OCI-LY1 (cell line): ENCODE data around the gene NCF4.

Experiments
- H2AFZ ChIP-seq: fragments of 200-600 bp; sonication (generic), shearing (Covaris generic); 2 replicates; pipeline ENCODE4 v1.6.0; 2014; ENCODE audit warnings: antibody characterized with exemption, mild to moderate bottlenecking, low read length
- H3F3A ChIP-seq: fragments of 200-600 bp; sonication (generic), shearing (Covaris generic); 2 replicates; pipeline ENCODE4 v1.6.0; 2014; ENCODE audit warnings: mild to moderate bottlenecking, antibody characterized with exemption, low read length, moderate library complexity; ENCODE audit not compliant: insufficient read depth
- H3K27ac ChIP-seq: fragments of 200-600 bp; sonication (generic); 2 replicates; pipeline ENCODE4 v1.5.1; 2014; ENCODE audit warnings: low read length, mixed run types, mild to moderate bottlenecking, low read depth; ENCODE audit not compliant: poor library complexity, severe bottlenecking
- H3K27me3 ChIP-seq: fragments of 200-600 bp; sonication (generic); 2 replicates; pipeline ENCODE4 v1.6.0; 2014; ENCODE audit warnings: antibody characterized with exemption, mild to moderate bottlenecking, low read length, moderate library complexity; ENCODE audit not compliant: insufficient read depth
- H3K36me3 ChIP-seq: fragments of 200-600 bp; sonication (generic); 2 replicates; pipeline ENCODE4 v1.6.1; 2014; ENCODE audit warnings: mild to moderate bottlenecking, antibody characterized with exemption, low read length, moderate library complexity, mixed read lengths; ENCODE audit not compliant: insufficient read depth
- H3K4me1 ChIP-seq: fragments of 200-600 bp; sonication (generic); 2 replicates; pipeline ENCODE4 v1.5.1; 2014; ENCODE audit warnings: mild to moderate bottlenecking, low read length, moderate library complexity; ENCODE audit not compliant: insufficient read depth, severe bottlenecking
- H3K4me2 ChIP-seq: fragments of 200-600 bp; sonication (generic), shearing (Covaris generic); 2 replicates; pipeline ENCODE4 v1.6.1; 2014; ENCODE audit warnings: low read length
- H3K4me3 ChIP-seq: fragments of 200-600 bp; sonication (generic); 2 replicates; pipeline ENCODE4 v1.5.1; 2014; ENCODE audit warnings: low read length, low read depth, mild to moderate bottlenecking, mixed read lengths; ENCODE audit not compliant: poor library complexity, severe bottlenecking
- H3K79me2 ChIP-seq: fragments of 200-600 bp; shearing (Covaris generic); 2 replicates; pipeline ENCODE4 v1.6.1; 2016; ENCODE audit warnings: mixed run types, low read length, mixed read lengths; ENCODE audit not compliant: insufficient read depth
- H3K9ac ChIP-seq: fragments of 200-600 bp; sonication (generic), shearing (Covaris generic); 2 replicates; pipeline ENCODE4 v1.6.1; 2014; ENCODE audit warnings: mild to moderate bottlenecking, low read length, mixed read lengths
- H3K9me2 ChIP-seq: fragments of 200-600 bp; sonication (generic), shearing (Covaris generic); 2 replicates; pipeline ENCODE4 v1.6.1; 2014; ENCODE audit warnings: low read depth, mild to moderate bottlenecking, low read length, mixed read lengths
- H3K9me3 ChIP-seq: fragments of 200-600 bp; shearing (Covaris generic); 2 replicates; pipeline ENCODE4 v1.6.1; 2014; ENCODE audit warnings: low read length, mixed read lengths
- H4K20me1 ChIP-seq: fragments of 200-600 bp; sonication (generic), shearing (Covaris generic); 2 replicates; pipeline ENCODE4 v1.6.0; 2016; ENCODE audit warnings: mild to moderate bottlenecking, low read length; ENCODE audit not compliant: insufficient read depth
- EZH2 ChIP-seq: fragments of 200-600 bp; sonication (generic), shearing (Covaris generic); IDR thresholded peaks from 2 replicates; pipeline ENCODE4 v1.8.0; 2017; ENCODE audit warnings: borderline replicate concordance, mixed run types, mild to moderate bottlenecking, antibody characterized with exemption, low read length, moderate library complexity, mixed read lengths
- TF ChIP-seq, protein P1 (sequence below): fragments of 200-600 bp; sonication (generic), shearing (Covaris generic); IDR thresholded peaks from 2 replicates; pipeline ENCODE4 v1.5.1; 2017; ENCODE audit warnings: mild to moderate bottlenecking, antibody characterized with exemption, low read length, moderate library complexity, mixed read lengths

NCF4 gene

DNA sequence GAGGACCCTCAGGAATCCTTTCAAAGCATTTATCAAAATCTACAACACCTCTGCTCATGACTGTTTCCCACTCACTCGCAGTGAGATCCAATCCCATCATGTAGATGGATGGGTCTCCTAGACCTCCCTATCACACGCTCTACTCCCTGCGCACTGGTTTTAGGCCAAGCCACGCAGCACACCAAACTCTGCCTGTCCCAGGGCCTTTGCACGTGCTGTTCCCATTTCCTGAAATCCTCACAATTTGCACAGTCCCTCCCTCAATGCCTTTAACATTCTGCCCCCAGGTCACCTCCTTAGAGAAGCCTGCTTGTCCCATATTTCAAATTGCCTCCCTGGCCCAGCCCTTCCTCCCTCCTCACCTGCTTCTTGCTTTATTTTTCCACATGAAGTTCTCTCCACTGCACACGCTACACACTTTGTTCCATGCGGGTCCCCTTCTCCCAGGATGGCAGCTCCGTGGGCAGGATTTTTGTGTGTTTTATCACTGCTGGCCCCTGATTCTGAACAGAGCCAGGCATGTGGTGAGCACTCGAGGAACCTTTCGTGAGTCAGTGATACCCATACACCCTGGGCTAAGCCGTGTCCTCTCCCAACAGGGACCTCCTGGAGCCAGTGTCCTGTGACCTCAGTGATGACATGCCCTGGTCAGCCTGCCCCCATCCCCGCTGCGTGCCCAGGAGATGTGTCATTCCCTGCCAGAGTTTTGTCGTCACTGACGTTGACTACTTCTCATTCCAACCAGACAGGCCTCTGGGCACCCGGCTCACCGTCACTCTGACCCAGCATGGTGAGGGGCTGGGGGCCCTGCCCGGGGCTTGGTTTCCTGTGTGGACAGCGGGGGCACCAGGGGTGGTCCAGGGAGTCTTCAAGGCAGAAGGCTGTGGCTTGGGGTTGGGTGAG lies 64.8 kb downstream of the NCF4 start:
- H3K4me3 ChIP-seq: no peak overlapping the region
- H3F3A ChIP-seq: no peaks in the 10 kb centered on the region
- H3K9ac ChIP-seq: no peak overlapping the region
- no peak for TF ChIP-seq EZH2
- TF ChIP-seq, protein P1, sequence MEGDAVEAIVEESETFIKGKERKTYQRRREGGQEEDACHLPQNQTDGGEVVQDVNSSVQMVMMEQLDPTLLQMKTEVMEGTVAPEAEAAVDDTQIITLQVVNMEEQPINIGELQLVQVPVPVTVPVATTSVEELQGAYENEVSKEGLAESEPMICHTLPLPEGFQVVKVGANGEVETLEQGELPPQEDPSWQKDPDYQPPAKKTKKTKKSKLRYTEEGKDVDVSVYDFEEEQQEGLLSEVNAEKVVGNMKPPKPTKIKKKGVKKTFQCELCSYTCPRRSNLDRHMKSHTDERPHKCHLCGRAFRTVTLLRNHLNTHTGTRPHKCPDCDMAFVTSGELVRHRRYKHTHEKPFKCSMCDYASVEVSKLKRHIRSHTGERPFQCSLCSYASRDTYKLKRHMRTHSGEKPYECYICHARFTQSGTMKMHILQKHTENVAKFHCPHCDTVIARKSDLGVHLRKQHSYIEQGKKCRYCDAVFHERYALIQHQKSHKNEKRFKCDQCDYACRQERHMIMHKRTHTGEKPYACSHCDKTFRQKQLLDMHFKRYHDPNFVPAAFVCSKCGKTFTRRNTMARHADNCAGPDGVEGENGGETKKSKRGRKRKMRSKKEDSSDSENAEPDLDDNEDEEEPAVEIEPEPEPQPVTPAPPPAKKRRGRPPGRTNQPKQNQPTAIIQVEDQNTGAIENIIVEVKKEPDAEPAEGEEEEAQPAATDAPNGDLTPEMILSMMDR: no peak
- no peaks in the 10 kb centered on the region for H3K4me1 ChIP-seq
- H3K27ac ChIP-seq: no peak overlapping the region
- H3K9me2 ChIP-seq: no peaks in the 10 kb centered on the region
- no peak overlapping the region for H3K4me2 ChIP-seq
- no peaks in the 10 kb centered on the region for H4K20me1 ChIP-seq
- H3K9me3 ChIP-seq: no peaks in the 10 kb centered on the region
- no peak overlapping the region for H2AFZ ChIP-seq
- H3K36me3 ChIP-seq: no peaks in the 10 kb centered on the region
- no peaks in the 10 kb centered on the region for H3K79me2 ChIP-seq
- H3K27me3 ChIP-seq: 0 out of 2 replicates have a peak, but pooled peaks cover 9% of the 10 kb centered on the region

DNA sequence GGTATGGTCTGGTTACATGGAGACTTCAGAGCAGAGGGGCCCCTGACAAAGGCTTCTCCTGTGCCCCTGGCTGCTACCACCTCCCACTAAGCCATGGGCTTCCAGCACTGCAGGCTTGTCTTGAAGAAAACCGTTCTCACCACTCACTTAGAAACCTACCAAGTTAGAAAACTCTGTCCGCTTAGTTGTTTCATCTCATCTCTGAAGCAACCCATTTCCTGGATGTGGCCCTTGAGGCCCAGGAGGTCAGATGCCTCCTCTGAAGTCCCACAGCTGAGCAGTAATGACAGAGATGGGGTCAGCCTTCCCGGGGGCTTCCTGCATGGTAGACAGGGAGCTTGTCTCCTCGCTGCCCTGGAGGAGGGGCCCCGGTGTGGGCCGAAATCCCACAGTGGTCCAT lies 65.5 kb downstream of the NCF4 start:
- H3K27me3 ChIP-seq: 0 out of 2 replicates have a peak, but pooled peaks cover 9% of the 10 kb centered on the region
- no peaks in the 10 kb centered on the region for H3K9me3 ChIP-seq
- H3K4me3 ChIP-seq: no peak overlapping the region
- H3K36me3 ChIP-seq: no peaks in the 10 kb centered on the region
- H4K20me1 ChIP-seq: no peaks in the 10 kb centered on the region
- no peaks in the 10 kb centered on the region for H3F3A ChIP-seq
- H3K4me2 ChIP-seq: no peak overlapping the region
- H3K9ac ChIP-seq: no peak overlapping the region
- H3K79me2 ChIP-seq: no peaks in the 10 kb centered on the region
- no peak overlapping the region for H2AFZ ChIP-seq
- H3K9me2 ChIP-seq: no peaks in the 10 kb centered on the region
- H3K27ac ChIP-seq: no peak overlapping the region
- no peaks in the 10 kb centered on the region for H3K4me1 ChIP-seq
- TF ChIP-seq, protein P1: no peak
- TF ChIP-seq EZH2: no peak

DNA sequence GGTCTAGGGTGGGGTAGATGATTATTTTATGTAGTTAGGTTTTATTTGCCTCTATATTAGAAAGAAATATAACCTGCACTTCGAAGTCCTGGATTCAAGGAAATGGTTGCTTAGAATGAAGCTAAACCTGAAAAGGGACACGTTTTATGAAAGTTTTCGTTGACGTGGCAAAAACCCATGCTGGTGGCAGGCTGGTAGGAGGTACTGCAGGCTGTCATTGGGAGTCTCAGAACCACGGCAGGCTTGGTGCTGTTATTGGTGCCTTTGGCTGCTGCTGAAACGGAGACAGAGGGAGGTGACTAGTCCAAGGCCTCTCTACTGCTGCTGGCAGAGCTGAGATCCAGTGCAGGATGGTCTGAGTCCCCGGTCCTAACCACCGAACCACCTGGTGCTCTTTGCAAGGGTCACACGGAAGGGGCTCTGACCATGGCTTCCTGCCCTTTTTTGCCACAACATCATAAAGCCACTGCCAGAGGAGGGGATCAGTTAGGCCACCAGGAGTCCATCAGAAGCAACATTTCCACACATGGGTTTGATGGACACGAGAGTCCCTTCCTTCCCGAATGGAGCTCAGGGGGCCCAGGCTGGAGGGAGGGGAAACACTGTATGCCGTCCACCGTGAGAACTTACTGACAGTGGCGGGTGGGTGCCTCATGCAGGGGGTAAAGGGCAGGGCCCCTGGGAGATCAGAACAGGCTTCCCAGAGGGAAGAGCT lies 66.1 kb downstream of the NCF4 start:
- 0 out of 2 replicates have a peak, but pooled peaks cover 9% of the 10 kb centered on the region for H3K27me3 ChIP-seq
- no peak overlapping the region for H3K9ac ChIP-seq
- H3K36me3 ChIP-seq: no peaks in the 10 kb centered on the region
- H3K4me3 ChIP-seq: no peak overlapping the region
- H3K27ac ChIP-seq: no peak overlapping the region
- no peaks in the 10 kb centered on the region for H3K79me2 ChIP-seq
- H4K20me1 ChIP-seq: no peaks in the 10 kb centered on the region
- TF ChIP-seq EZH2: no peak
- TF ChIP-seq, protein P1: no peak
- H3K4me2 ChIP-seq: no peak overlapping the region
- H3K9me3 ChIP-seq: no peaks in the 10 kb centered on the region
- H2AFZ ChIP-seq: no peak overlapping the region
- no peaks in the 10 kb centered on the region for H3K9me2 ChIP-seq
- no peaks in the 10 kb centered on the region for H3K4me1 ChIP-seq
- no peaks in the 10 kb centered on the region for H3F3A ChIP-seq
